Activated B cell treated with CpG ODN at 0.5 μM for 24 hours (primary cell): Measurements from ENCODE around the gene AKAP9. TPM values are rescaled to one million over a fixed set of nuclear protein-coding genes. Genes with fewer than 3 reads are reported as not detected.

Source experiments
- total RNA-seq: library from RNA; stranded (reverse); gene quantifications from 2 replicates; pipeline ENCODE4 v1.2.3, GENCODE V29; 2022

AKAP9 gene
- total RNA-seq, 1 donor from 2014 or later = 58.4 TPM

Other genes with a start within 250 kb of the AKAP9 start
- gene MTERF1, start 60.2 kb upstream of the AKAP9 start, total RNA-seq = 26.2 and 30.3 TPM in 2 replicates
- gene CYP51A1, start 193.6 kb downstream of the AKAP9 start, total RNA-seq = 90.9 and 92.8 TPM in 2 replicates
- gene LRRD1, start 238.3 kb downstream of the AKAP9 start, total RNA-seq = not detected in 2 replicates